ENCODE data around the gene ARRB1. TPM values are rescaled to one million over a fixed set of nuclear protein-coding genes. Genes with fewer than 3 reads are reported as not detected.

Gene ARRB1
- total RNA-seq, 6 experiments from 2014 or later: 10.8 to 14.4 (median 11.2) TPM

DNA sequence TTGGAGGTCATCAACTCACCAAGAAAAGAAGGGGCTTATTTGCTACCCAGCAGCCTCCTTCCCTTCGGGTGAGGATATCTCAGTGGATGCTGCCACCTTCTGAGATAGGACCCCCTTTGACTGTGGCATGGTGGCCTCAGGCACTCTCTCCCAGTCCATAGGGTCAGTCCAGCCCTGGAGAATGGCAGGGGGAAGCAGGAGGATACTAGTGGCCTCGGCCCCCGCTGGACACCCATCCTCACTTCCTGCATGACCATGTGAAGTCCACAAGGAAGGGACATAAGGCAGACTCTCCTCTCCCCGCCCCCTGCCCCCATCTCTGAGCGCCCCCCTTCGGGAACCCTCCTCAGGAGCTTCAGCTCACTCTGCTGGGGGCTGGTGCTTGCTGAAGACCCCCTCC lies 86.5 kb downstream of the ARRB1 start:
- H3K36me3 Mint-ChIP-seq (ENCODE audit: low read depth): no peaks in the 10 kb centered on the region; the same call in 1 of the 2 replicates
- H3K27me3 Mint-ChIP-seq (ENCODE audit: insufficient read depth): peaks cover 12% of the 10 kb centered on the region
- no peak overlapping the region for H3K27ac Mint-ChIP-seq
- H3K4me3 Mint-ChIP-seq: no peak overlapping the region
- no peaks in the 10 kb centered on the region for H3K9me3 Mint-ChIP-seq
- no peak for DNase-seq
- H3K4me1 Mint-ChIP-seq (ENCODE audit: low read depth): peaks cover 9% of the 10 kb centered on the region
- TF ChIP-seq, protein P1, sequence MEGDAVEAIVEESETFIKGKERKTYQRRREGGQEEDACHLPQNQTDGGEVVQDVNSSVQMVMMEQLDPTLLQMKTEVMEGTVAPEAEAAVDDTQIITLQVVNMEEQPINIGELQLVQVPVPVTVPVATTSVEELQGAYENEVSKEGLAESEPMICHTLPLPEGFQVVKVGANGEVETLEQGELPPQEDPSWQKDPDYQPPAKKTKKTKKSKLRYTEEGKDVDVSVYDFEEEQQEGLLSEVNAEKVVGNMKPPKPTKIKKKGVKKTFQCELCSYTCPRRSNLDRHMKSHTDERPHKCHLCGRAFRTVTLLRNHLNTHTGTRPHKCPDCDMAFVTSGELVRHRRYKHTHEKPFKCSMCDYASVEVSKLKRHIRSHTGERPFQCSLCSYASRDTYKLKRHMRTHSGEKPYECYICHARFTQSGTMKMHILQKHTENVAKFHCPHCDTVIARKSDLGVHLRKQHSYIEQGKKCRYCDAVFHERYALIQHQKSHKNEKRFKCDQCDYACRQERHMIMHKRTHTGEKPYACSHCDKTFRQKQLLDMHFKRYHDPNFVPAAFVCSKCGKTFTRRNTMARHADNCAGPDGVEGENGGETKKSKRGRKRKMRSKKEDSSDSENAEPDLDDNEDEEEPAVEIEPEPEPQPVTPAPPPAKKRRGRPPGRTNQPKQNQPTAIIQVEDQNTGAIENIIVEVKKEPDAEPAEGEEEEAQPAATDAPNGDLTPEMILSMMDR (IDR thresholded peaks at IDR 0.05): no peak

DNA sequence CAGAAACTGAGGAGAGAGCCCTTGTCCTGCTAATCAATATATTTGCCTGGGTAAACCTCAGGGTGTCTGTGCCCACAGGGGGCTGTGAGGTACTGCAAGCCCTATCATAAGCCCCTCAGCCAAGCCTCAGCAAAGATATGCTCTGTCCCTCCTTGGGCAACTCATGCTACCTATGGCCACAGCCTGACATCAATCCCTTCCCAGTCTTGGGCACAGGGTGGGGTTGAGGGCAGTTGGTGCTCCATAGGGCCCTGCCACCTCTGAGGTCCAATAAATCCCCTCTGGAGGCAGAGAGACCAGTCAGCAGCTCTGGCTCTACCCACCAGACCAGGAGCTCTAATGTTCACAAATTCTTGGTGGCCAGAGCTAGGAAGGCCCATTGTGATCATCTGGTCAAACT lies 87.1 kb downstream of the ARRB1 start:
- TF ChIP-seq, protein P1 (IDR thresholded peaks at IDR 0.05): no peak
- Mint-ChIP-seq H3K27ac (no peak overlapping the region), H3K4me1 (ENCODE audit: low read depth) (peaks cover 9% of the 10 kb centered on the region), H3K27me3 (ENCODE audit: insufficient read depth) (peaks cover 12% of the 10 kb centered on the region), H3K9me3 (no peaks in the 10 kb centered on the region), H3K36me3 (ENCODE audit: low read depth) (no peaks in the 10 kb centered on the region; the same call in 1 of the 2 replicates), H3K4me3 (no peak overlapping the region)
- no peak for DNase-seq

DNA sequence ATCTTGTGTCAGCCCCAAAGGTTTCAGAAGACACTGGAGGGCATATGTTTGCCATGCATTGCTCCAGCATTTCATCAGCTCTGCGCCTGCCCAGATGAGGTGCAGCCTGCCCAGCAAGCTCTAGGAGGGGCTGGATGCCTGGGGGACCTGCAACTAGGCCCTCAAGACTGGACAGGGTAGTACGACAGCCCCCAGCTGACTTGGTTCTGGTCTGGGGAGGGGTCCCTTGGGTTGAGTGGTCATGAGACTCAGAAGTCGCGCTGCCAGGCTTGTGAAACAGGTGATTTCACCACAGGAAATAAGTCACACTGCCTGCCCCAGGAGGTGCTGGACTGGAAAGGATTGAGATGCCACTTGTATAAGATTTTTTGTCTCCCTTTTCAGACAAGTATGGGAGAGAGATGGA lies 87.5 kb downstream of the ARRB1 start:
- H3K27me3 Mint-ChIP-seq (ENCODE audit: insufficient read depth): peaks cover 12% of the 10 kb centered on the region
- H3K4me1 Mint-ChIP-seq (ENCODE audit: low read depth): peaks cover 9% of the 10 kb centered on the region
- H3K9me3 Mint-ChIP-seq: no peaks in the 10 kb centered on the region
- TF ChIP-seq, protein P1 (IDR thresholded peaks at IDR 0.05): no peak
- no peaks in the 10 kb centered on the region; the same call in 1 of the 2 replicates for H3K36me3 Mint-ChIP-seq (ENCODE audit: low read depth)
- H3K4me3 Mint-ChIP-seq: no peak overlapping the region
- no peak for DNase-seq
- H3K27ac Mint-ChIP-seq: no peak overlapping the region

DNA sequence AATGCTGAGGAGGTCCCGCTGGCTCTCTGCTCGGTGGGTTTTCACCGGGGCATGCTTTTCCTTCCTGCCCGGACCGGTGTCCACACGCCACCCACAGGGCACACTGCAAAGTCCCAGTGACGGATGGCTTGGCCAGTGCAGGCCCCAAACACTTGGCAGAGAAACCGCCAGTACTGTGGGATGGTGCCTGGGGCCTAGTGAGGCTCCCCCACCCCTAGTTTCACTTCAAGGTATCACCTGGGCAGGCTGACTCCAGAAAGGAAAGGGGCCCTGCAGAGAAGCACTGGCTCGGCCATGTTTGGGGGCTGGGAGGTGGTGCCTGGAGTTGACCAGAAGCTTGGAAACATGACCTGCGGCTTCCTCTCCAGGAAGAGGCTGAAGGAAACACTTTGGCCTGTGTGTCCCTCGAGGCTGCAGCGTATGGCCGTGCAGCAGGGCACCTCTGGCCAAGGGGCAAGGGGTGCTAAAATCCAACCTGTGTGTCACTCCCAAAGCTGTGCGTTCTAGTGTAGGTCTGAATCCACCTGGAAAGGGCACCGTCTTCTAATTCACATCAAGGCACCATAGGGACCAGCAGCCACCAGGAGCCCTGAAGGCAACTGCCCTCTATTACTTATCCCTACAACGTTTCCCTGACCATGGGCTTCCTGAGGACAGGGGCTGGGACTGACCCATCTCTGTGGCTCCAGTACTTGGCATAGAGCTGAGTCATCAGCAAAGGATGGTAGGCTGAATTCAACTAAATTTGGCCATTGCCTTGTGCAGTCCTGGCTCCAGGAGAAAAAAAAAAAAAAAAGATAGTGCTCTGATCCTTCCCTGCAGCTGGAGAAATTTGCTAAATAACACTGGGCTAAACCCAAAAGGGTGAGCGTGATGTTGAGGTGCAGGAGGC lies 88.3 kb downstream of the ARRB1 start:
- no peaks in the 10 kb centered on the region for H3K9me3 Mint-ChIP-seq

DNA sequence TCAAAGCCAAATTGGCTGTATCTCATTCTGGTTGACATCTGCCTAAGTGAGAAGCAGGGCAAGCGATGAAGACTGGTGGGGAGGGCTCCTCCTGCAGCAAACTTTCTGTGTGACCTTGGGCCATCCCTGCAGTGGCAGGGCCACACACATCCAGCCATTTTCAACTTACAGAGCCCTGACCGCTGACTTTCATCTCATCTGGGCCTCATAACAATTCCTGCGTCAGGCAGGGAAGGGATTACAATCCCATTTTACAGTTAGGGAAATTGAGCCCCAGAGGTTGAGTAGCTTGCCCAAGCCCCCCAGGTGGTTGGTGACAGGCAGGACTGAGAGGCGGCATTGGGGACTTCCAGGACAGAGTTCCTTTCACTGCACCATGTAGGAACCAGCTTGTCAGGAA lies 89.0 kb downstream of the ARRB1 start:
- H3K27me3 Mint-ChIP-seq (ENCODE audit: insufficient read depth): peaks cover 22% of the 10 kb centered on the region
- DNase-seq: no peak

More for the DNA sequence above, 88.3 kb downstream of the ARRB1 start:
- no peak overlapping the region for H3K4me3 Mint-ChIP-seq
- TF ChIP-seq, protein P1 (IDR thresholded peaks at IDR 0.05): no peak
- H3K4me1 Mint-ChIP-seq (ENCODE audit: low read depth): peaks cover 9% of the 10 kb centered on the region
- no peak for DNase-seq
- H3K36me3 Mint-ChIP-seq (ENCODE audit: low read depth): no peaks in the 10 kb centered on the region; the same call in 1 of the 2 replicates
- peaks cover 17% of the 10 kb centered on the region for H3K27me3 Mint-ChIP-seq (ENCODE audit: insufficient read depth)
- H3K27ac Mint-ChIP-seq: no peak overlapping the region

More for the DNA sequence above, 89.0 kb downstream of the ARRB1 start:
- Mint-ChIP-seq H3K9me3 (no peaks in the 10 kb centered on the region), H3K4me3 (no peak overlapping the region), H3K27ac (no peak overlapping the region), H3K4me1 (ENCODE audit: low read depth) (peaks cover 9% of the 10 kb centered on the region), H3K36me3 (ENCODE audit: low read depth) (no peaks in the 10 kb centered on the region; the same call in 1 of the 2 replicates)
- TF ChIP-seq, protein P1 (IDR thresholded peaks at IDR 0.05): no peak

Measured in HFFc6 (cell line).